Activated CD4-positive, CD25-positive, alpha-beta regulatory T cell (primary cell): ENCODE data around the gene FBLN2.
"Not testable (repeated sequence)": the region's sequence is repeated elsewhere in the genome, so short reads cannot be mapped to it uniquely, and the experiment has no call there.

ENCODE experiments used
- DNase-seq, 4 experiments: peaks; one replicate each; lab custom pipeline; 2025; lab: John Stamatoyannopoulos, UW

The FBLN2 gene

DNA sequence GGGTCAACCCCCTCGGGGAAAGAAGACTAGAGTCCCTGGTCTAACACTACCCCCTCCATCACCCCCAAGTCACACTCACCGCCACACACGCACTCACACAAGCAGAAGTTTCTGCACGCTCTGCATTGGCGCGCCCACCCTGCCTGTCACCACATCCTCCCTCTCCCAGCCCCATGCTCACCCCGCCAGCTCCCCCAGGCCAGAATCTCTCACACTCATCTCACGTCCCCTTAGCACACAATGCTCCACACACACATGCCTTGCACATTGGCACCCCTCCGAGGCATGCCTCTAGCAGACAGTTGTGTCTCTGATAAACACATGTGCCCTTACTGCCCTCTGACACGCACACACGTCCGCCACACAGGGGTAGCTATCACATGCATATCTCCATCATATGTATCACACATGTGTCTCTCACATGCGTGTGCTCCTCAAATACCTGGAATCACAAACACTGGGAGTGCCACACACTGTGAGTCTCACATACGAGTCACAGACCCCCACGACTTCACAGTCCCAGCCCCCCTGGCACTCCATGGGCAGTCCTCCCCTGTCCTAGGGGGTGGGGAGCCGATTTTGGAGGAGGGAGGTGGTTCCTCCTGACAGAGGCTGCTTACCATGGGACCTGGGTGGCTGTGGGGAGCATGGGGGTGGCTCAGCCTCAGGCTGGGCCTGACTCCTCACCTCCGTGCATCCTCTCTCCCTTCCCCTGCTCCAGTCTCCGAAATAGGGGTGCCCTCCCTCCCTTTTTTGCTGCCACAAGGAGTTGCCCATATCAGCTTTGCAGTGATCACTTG is 898 bp downstream of the FBLN2 start:
- DNase-seq, result no peak

DNA sequence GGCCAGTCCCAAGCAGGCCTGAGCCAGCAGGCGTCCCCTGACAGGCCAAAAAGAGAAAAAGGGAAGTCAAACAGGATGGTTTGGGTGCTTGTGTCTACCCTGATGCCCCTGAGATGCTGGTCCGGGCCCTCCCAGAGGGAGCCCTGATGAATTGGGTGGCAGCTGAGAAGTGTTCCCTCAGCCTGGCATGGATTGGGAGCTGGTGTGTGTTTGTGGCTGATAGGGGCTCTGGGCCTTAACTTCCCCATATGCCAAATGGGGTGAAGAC is 1.4 kb downstream of the FBLN2 start:
- DNase-seq, result no peak

DNA sequence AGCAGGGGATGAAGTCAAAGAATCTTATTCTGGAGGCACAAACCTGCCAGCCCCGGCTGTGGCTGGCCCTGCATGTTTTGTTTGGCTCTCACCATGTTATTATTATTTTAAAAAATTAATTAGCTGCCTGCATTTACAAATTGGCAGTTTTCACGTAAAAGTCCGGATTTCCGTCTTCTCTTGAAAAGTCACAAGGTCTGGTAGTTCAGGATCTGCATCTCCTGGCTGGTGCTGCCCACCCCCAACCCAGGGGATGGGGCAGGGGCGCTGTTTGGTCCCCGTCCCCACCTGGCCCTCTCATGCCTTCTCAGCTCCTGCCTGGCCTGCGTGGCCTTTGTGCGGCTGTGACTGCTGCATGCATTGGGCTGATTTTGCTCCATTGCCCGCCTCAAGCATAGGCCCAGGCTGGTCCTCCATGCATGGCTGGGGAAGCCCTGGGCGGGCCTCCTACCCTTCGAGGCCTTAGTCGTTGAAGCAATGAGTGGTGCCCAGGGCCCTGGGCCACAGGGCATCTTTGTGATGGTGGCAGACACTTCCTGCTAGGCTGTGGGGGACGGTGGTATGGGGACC is 2.0 kb downstream of the FBLN2 start:
- no peak for DNase-seq

DNA sequence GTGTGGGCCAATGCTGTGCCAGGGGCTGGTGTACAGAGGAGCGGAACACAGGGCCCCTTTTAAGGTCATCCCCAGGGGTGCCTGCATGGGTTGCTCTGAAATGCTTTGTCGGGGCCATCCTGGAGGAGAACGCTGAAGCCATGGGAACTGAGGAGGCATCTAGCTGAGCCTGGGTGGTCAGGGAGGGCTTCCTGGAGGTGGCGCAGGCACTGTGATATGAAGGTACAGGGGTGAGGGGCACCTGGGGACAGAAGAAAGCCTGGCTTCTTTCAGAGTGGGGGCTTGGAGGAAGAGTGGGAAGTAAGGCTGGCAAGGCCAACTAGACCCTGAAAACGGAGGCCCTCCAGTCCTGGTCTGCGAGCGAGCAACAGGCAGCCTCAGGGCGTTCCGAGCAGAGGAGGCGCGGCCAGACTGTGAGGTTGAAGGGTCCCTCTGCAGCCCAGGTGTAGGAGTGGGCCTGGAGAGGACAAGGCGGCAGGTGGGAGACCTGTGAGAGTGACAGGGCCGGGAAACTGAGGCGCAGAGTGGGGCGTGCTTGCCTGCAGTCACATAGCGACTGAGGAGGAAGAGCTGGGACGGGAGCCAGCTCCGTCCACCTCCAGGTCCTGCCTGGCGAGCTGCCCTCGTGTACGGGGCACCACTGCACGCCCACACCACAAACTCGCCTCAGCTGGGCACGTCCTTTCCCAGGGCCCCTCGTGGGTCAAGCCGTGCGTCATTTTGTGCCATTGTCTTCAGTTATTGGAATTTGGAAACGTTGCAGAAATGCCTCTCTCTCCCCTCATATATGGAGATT is 4.1 kb downstream of the FBLN2 start:
- DNase-seq, result no peak

DNA sequence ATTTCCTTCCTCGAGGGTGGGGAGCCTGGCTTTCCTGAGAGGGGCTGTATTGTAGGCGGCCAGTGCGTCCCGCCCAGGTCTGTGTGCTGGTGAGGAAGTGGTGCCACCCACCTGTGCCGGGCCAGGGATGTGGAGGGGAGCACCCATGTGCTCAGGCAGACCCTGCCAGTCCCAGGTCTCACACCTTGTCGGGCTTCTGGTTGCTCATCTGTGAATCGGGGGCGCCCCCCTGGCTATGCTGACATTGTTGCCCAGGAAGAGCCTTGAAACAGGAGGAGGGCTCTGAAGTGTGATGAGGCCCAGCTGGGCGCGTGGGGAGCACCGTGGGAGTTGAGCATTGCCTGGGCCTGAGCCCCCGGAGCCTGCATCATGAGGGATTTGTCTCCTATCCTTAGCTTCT is 4.8 kb downstream of the FBLN2 start:
- no peak for DNase-seq

DNA sequence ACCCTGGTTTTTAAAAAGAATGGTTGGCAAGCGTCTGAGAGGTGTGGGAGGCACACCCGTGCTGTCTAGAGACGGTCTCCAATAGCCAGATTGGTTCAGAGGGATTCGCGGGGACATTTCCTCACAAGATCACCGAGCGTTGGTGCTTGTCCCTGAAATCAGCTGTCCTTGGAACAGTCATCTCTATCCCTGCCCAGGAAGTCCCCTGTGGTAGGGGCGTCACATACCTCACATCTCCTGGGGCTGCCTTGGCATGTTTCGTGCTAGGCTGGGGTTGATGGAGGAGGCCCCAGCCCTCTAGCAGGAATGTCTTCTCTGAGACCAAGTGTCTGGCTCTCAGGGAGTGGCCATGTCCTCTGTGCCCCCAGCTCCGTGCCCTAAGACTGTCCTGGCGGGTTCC is 6.8 kb downstream of the FBLN2 start:
- DNase-seq, result no peak

DNA sequence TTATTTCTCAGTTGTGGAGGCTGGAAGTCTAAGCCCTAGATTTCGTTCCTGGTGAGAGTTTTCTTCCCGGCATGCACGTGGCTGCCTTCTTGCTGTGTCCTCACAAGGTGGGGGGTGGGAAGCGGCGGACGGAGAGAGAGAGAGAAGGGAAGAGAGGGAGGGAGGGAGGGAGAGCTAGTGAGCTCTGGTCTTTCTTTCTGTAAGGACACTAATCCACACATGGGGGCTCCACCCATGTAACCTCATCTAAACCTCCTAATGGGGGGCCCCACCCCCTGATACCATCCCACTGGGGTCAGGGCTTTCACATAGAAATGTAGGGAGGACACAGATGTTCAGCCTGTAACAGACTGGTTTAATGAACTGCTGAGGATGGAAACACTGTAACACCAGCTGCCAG is 7.3 kb downstream of the FBLN2 start:
- DNase-seq, result no peak

DNA sequence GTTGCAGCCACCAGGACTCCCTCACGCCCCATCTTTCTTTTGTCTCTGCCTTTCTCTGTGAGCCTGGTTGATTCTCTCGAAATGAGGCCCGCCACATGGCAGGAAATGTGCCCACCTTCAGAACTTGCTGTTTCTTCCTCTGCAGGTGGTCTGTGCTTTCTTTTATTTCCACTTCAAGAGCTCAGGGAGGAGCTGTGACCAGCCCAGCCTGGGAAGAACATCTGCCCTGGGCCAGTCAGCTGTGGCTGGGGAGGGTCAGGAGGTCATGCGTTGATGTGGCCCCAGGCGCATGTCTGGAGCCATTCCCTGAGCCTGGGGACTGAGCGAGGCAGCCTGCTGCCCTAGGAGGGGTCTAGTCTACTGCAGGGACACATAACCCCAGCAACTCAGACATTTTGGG is 8.0 kb downstream of the FBLN2 start:
- DNase-seq, result no peak

DNA sequence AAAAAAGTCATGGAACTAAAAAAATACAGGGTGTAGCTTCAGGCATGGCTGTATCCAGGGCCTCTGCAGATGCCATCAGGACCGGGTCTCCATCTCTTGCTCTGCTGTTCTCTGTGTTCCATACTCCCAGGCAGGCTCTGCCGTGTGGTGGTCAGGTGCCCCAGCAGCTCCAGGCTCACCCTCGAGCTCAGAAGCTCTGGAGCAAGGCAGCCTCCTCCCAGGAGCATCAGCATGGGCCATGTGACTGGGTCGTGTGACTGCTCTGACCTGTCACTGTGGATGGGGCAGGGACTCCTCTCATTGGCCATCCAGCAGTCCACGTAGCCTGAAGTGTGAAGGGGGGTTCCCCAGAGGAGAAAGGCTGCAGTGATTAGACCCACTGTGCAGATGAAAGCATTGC is 8.5 kb downstream of the FBLN2 start:
- DNase-seq, result no peak

DNA sequence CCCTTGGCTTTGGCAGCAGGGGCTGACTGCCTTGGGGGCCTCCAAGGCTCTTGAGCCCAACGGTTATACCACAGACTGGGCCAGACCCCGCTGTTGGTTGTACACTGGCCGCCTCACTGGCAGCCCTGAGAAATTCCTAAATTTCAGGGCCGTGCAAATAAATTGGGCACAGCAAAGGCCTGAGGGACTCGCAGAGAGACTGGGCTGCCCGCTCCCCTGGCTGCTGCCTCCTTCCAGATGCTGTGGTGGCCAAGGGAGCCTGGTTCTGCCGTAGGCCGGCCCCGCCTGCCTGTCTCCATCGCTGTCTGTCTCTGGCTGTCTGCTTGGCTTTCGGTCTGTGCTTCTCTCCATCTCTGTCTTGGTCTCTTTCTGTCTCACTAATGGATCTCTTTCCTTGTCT is 9.0 kb downstream of the FBLN2 start:
- DNase-seq, result no peak

DNA sequence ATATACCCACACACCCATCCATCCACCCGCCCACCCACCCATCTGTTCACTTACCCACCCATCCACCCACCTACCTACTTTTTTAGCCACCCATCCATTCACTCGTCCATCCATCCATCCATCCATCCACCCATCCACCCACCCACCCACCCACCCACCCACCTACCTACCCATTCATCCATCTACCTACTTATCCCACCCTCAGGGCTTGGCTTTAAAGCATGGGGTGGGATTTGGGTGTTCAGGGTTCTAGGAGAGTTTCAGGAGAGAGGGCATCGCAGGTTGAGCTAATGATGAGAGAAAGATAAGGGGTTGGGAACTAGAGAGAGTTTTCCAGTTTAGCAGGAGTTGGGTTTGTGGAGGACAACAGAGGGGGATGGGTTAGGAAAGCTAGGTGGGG is 9.7 kb downstream of the FBLN2 start:
- no peak for DNase-seq

DNA sequence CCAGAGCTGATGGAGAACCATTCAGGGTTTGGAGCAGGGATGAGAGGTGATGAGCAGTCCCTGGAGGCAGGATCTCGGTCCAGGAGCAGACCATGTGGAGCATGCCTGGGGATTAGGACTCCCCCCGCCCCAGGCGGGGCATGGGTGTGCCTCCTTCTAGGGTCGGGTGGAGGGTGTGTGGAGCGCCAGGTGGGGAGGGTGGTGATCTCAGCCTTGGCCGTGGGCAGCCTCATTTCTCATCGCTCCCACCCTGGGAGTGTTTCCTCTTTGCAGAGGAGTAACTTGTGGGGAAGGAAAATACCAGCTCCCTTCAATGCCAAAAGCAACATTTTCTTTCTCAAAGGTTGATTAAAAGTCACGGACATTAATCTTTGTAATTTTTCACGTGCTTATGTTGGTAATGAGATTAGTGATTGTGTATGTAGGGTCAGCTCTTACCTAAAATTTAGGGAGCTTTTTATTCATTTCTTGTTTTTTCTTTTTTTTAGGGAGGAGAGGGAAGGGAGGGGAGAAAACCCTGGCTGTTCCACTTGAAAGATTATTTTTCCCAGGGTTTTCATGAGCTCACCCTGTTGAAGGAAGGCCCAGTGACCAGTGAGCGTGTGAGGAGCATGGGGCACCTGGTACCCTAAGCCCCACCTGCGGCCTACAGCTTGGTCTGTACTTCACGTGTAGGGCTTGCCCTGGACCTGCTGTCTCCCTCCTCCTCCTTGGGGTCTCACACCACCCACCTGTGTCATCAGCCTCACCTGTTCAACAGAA is 11.0 kb downstream of the FBLN2 start:
- no peak for DNase-seq

DNA sequence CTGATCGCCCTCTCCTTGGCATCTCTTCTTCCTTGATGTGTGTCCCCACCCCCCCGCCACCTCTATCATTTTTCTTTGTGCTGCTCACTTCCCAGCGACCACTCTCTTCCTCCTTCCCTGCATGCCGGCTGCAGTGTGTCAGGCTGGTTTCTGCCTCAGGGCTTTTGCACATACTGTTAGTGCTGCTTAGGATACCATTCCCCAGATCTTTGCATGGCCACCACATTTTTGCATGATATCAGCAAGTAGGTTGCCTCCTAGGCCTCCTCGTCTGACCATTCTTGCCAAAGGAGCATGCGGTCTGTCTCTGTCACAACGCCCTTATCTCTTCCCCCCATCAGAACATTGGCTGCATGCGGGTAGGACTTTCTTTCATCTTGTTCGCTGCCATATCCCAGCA is 12.5 kb downstream of the FBLN2 start:
- no peak for DNase-seq

DNA sequence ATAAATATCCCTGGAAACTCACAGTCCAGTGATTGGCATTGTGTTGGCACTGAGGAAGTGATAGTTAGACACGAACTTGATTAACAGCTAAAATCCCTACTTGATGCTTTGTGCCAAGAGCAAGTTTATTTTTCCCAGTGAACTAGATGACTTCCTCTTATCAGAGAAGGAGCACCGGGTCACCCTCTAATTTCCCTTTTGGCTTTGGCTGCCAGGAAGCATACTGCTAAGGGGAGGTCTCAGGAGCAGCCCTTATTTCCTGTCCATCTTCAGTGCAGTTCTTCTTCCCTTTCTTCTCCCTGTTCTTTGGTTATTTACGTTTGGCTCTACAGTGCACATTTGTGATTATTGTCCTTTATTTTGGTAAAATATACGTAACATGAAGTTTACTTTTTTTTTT is 13.0 kb downstream of the FBLN2 start:
- DNase-seq, result no peak

DNA sequence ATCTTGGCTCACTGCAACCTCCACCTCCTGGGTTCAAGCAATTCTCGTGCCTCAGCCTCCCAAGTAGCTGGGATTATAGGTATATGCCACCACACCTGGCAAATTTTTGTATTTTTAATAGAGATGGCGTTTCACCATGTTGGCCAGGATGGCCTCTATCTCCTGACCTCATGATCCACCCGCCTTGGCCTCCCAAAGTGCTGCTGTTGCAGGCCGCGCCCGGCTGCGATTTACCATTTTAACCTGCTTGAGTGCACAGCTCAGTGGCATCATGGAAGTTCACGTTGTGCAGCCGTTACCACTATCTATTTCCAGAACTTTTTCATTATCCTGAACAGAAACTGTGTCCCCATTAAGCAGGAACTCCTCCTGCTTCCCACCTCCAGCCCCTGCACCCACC is 13.5 kb downstream of the FBLN2 start:
- not testable (repeated sequence) for DNase-seq

DNA sequence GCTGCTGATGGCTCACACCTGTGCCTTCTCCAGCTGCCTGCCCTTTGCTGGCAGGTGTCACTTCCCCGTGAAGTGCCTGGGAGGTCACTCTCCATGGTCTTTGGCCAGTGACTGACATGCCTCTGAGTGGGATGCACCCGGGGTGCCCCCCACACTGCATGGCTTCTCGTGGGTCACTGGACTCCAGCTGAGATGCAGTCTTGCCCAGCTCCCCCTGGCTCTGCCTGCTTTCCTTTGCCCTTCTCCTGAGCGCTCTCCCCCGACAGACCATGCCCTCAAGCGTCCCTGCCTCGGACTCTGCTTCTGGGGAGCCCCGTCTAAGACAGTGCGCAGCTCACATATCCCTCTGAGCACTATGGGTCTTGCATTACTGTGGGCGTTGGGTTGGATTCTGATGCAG is 14.4 kb downstream of the FBLN2 start:
- DNase-seq, result no peak

DNA sequence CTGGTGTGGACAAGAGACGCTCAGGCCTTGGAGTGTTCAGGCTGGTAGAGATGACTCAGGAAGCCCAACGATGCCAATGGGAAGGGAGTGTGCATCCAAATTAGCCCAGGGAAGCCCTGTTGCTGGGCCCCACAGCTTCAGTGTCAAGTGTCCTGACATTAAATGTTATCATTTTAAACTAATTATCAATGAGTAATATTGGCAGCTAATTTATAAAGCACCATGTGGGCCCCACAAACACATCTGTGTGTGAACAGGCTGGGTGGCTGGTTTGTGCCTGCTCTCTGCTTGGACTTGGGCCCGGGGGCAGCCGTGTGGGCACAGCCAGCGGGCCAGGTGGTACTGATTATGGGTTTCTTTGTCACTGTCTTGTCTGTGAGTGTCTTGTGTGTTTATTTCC is 15.0 kb downstream of the FBLN2 start:
- no peak for DNase-seq

DNA sequence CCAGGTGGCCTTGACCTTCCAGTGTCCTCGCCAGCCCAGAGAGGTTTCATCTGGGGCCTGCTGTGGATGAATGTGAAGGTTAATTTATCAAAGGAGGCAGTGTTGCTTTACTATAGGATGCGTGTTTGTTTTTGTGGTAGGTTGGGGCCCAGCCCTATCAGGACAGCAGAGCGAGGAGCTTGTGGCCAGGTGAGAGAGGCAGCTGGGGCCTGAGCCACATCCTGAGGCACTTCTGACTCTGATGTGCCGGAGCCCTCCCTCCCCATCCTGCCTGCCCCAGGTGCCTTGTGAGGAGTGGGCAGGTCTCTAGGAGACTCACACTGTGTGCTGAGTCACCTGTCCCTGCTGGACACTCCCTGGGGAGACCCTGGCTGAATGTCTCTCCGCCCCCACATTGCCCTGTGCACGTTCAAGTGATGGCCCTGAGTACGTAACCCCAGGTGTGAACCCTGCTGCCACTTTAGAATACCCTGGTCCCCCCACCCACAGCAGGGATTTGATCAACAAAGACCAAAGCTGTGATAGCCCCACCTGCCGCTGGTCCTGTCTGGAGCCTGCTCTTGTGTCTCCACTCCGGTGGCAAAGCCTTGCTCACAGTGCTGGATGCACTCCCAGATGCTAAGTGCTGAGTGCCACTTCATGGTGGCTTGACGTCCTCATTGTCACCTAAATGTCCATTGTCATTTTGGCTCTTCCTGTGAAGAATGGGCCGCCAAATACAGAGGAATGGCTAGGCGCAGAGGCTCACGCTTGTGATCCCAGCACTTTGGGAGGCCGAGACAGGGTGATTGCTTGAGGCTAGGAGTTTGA is 16.0 kb downstream of the FBLN2 start:
- no peak for DNase-seq

DNA sequence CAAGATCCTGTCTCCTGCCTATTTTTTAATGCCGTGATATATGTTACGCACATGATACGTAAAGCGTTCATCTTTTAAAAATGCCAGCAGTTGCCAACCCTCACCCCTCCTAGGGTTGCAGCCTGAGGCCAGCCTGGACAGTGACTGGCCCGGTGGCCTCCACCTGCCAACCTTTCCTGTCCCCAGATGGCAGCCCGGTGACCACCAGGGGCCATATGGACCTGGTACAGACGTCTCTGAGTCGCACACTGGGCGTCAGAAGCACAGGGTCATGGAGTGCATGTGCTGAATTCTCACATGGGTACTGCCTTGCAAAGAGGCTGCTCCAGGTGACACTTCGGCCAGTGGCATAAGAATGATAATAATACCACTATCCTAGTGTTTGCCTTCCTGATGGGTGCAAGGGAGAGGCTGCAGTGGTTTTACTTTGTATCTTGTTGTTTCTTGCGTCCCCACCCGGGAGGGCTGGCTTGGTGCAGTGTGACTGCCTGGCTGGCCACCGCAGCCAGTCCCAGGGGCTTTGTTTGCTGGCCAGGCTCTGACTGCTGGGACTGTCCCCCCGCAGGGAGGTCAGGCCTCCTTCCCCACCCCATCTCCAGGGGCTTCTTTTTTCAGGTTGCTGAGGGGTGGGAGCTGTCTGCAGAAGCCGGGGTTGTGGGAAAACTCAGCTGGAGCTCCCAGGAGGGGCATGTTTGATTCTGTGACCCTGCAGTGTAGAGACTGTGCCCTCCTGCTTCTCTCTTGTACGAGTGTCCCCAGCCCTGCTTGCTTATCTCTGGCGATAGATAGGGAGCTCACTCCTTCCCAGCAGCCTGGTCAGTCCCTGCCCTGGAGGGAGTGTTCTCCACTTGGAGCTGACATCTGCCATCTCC is 16.9 kb downstream of the FBLN2 start:
- DNase-seq, result no peak

DNA sequence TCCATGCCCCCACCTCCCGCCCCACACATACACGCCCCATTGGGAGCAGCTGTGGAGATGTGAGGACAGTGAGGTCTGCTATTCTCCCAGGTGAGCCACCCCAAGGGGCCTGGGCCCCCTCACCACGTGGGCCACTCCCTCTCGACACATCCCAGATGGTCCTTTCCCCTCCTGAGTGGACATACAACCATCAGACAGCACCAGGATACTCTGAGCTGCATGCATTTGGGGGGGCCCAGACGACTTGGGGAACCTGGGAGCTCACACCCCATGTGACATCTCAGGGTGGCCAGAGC is 17.5 kb downstream of the FBLN2 start:
- no peak for DNase-seq

DNA sequence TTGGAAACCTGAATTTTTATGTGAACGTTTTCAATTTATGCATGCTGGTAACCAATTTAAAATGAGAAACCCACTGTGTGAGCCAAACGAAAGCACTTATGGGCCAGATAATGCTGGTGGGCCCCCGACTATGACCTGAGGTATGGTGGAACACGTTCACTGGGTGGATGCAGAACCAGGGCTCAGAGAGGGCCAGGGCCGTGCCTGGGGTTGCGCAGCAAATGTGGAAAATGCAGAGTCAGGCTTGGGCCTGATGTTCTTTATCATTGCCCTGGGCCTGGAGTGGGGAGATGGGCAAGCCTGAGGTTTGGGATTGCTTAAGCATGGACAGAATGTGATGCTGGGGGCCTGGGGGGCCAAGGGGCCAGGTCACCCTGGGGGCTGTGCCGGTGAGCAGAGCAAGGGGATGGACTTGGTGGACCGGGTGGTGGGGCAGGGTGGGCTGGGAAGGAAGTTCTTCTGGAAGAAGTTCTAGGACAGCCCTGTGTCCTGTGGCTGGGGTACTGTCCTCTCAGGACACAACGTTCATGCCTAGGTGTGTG is 17.9 kb downstream of the FBLN2 start:
- DNase-seq, result no peak
